OCI-LY1 (cell line): ENCODE data around the gene RNF167.

ENCODE experiments used
- H2AFZ ChIP-seq: fragments of 200-600 bp; sonication (generic), shearing (Covaris generic); 2 replicates; pipeline ENCODE4 v1.6.0; 2014; ENCODE audit warnings: antibody characterized with exemption, mild to moderate bottlenecking, low read length
- H3F3A ChIP-seq: fragments of 200-600 bp; sonication (generic), shearing (Covaris generic); 2 replicates; pipeline ENCODE4 v1.6.0; 2014; ENCODE audit warnings: mild to moderate bottlenecking, antibody characterized with exemption, low read length, moderate library complexity; ENCODE audit not compliant: insufficient read depth
- H3K27ac ChIP-seq: fragments of 200-600 bp; sonication (generic); 2 replicates; pipeline ENCODE4 v1.5.1; 2014; ENCODE audit warnings: low read length, mixed run types, mild to moderate bottlenecking, low read depth; ENCODE audit not compliant: poor library complexity, severe bottlenecking
- H3K27me3 ChIP-seq: fragments of 200-600 bp; sonication (generic); 2 replicates; pipeline ENCODE4 v1.6.0; 2014; ENCODE audit warnings: antibody characterized with exemption, mild to moderate bottlenecking, low read length, moderate library complexity; ENCODE audit not compliant: insufficient read depth
- H3K36me3 ChIP-seq: fragments of 200-600 bp; sonication (generic); 2 replicates; pipeline ENCODE4 v1.6.1; 2014; ENCODE audit warnings: mild to moderate bottlenecking, antibody characterized with exemption, low read length, moderate library complexity, mixed read lengths; ENCODE audit not compliant: insufficient read depth
- H3K4me1 ChIP-seq: fragments of 200-600 bp; sonication (generic); 2 replicates; pipeline ENCODE4 v1.5.1; 2014; ENCODE audit warnings: mild to moderate bottlenecking, low read length, moderate library complexity; ENCODE audit not compliant: insufficient read depth, severe bottlenecking
- H3K4me2 ChIP-seq: fragments of 200-600 bp; sonication (generic), shearing (Covaris generic); 2 replicates; pipeline ENCODE4 v1.6.1; 2014; ENCODE audit warnings: low read length
- H3K4me3 ChIP-seq: fragments of 200-600 bp; sonication (generic); 2 replicates; pipeline ENCODE4 v1.5.1; 2014; ENCODE audit warnings: low read length, low read depth, mild to moderate bottlenecking, mixed read lengths; ENCODE audit not compliant: poor library complexity, severe bottlenecking
- H3K79me2 ChIP-seq: fragments of 200-600 bp; shearing (Covaris generic); 2 replicates; pipeline ENCODE4 v1.6.1; 2016; ENCODE audit warnings: mixed run types, low read length, mixed read lengths; ENCODE audit not compliant: insufficient read depth
- H3K9ac ChIP-seq: fragments of 200-600 bp; sonication (generic), shearing (Covaris generic); 2 replicates; pipeline ENCODE4 v1.6.1; 2014; ENCODE audit warnings: mild to moderate bottlenecking, low read length, mixed read lengths
- H3K9me2 ChIP-seq: fragments of 200-600 bp; sonication (generic), shearing (Covaris generic); 2 replicates; pipeline ENCODE4 v1.6.1; 2014; ENCODE audit warnings: low read depth, mild to moderate bottlenecking, low read length, mixed read lengths
- H3K9me3 ChIP-seq: fragments of 200-600 bp; shearing (Covaris generic); 2 replicates; pipeline ENCODE4 v1.6.1; 2014; ENCODE audit warnings: low read length, mixed read lengths
- H4K20me1 ChIP-seq: fragments of 200-600 bp; sonication (generic), shearing (Covaris generic); 2 replicates; pipeline ENCODE4 v1.6.0; 2016; ENCODE audit warnings: mild to moderate bottlenecking, low read length; ENCODE audit not compliant: insufficient read depth
- CTCF ChIP-seq: fragments of 200-600 bp; sonication (generic), shearing (Covaris generic); IDR thresholded peaks from 2 replicates; pipeline ENCODE4 v1.5.1; 2017; ENCODE audit warnings: mild to moderate bottlenecking, antibody characterized with exemption, low read length, moderate library complexity, mixed read lengths
- EZH2 ChIP-seq: fragments of 200-600 bp; sonication (generic), shearing (Covaris generic); IDR thresholded peaks from 2 replicates; pipeline ENCODE4 v1.8.0; 2017; ENCODE audit warnings: borderline replicate concordance, mixed run types, mild to moderate bottlenecking, antibody characterized with exemption, low read length, moderate library complexity, mixed read lengths

Gene RNF167

GRCh38 chr17:4941319-4941610 lies 1.2 kb downstream of the RNF167 start:
- Histone ChIP-seq H3F3A (peaks cover 17% of the 10 kb centered on the region), H3K4me2 (peak overlapping the region; percentile 100), H3K9ac (peak overlapping the region; percentile 97), H3K4me3 (peak overlapping the region; percentile 85), H3K79me2 (peaks cover 16% of the 10 kb centered on the region; the same call in 1 of the 2 replicates), H3K36me3 (peaks cover 75% of the 10 kb centered on the region), H3K9me2 (no peaks in the 10 kb centered on the region), H2AFZ (no peak overlapping the region), H3K27ac (peak overlapping the region; percentile 85), H3K27me3 (no peaks in the 10 kb centered on the region), H3K9me3 (no peaks in the 10 kb centered on the region), H3K4me1 (peaks cover 63% of the 10 kb centered on the region), H4K20me1 (no peaks in the 10 kb centered on the region)
- TF ChIP-seq CTCF: no peak
- TF ChIP-seq EZH2: no peak

DNA sequence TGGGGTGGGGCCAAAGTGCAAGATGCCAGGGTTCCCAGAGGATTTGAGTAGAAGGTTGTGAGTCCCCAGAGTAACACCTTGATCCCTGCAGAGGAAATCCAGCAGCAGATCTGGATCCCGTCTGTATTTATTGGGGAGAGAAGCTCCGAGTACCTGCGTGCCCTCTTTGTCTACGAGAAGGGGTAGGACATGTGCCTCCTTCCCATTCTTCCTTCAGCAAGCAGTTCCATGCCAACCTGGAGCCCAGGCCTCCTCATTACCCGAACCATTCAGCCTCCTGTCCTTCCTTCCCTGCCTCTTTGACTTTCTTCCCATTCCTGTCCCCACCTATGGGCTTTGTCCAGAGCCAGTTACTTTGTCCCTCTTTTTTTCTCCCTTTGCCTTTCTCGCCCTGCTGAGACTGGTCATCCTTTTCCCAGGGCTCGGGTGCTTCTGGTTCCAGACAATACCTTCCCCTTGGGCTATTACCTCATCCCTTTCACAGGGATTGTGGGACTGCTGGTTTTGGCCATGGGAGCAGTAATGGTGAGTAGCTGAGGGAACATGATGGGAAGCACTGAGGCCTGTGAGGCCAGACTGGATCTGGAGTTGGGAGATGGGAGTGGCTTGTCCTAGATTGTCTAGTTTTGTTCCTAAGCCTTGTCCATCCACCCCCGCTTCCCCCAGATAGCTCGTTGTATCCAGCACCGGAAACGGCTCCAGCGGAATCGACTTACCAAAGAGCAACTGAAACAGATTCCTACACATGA lies 2.9 kb downstream of the RNF167 start:
- Histone ChIP-seq H3K36me3 (peaks cover 74% of the 10 kb centered on the region), H3K27me3 (no peaks in the 10 kb centered on the region), H3K4me3 (no peak overlapping the region), H3K79me2 (peaks cover 21% of the 10 kb centered on the region), H3K9me3 (no peaks in the 10 kb centered on the region), H2AFZ (no peak overlapping the region), H3K4me2 (no peak overlapping the region), H3F3A (peaks cover 18% of the 10 kb centered on the region), H3K4me1 (peaks cover 71% of the 10 kb centered on the region), H4K20me1 (no peaks in the 10 kb centered on the region), H3K9me2 (no peaks in the 10 kb centered on the region), H3K9ac (no peak overlapping the region), H3K27ac (no peak overlapping the region)
- TF ChIP-seq EZH2 (no peak), CTCF (no peak)

DNA sequence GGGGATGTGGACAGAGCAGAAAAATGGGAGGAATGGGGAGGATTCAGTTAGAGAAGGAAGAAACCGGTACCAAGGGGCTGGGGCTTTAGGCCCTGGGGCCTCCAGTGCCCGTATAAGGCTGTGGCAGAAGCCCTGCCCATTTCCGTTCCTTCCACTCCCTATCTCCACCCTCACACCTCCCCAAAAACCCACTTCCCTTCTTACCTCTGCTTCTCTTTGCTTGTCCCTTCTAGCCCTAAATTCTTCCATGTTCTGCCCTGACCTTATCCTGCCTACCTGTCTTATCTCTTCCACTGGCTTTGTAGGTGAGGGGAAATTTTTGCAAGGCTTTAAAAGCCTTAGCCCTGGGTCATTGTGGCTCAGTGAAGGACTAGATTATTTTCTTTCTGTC lies 4.1 kb downstream of the RNF167 start:
- peaks cover 61% of the 10 kb centered on the region for H3K4me1 ChIP-seq
- no peaks in the 10 kb centered on the region for H3K9me2 ChIP-seq
- H3K27me3 ChIP-seq: no peaks in the 10 kb centered on the region
- no peaks in the 10 kb centered on the region for H3K9me3 ChIP-seq
- peaks cover 20% of the 10 kb centered on the region for H3K79me2 ChIP-seq
- peak overlapping the region; percentile 83 for H3K27ac ChIP-seq
- peak overlapping the region; percentile 49 for H3K4me2 ChIP-seq
- H3K4me3 ChIP-seq: peak overlapping the region; percentile 84
- no peak overlapping the region for H2AFZ ChIP-seq
- peak overlapping the region; percentile 41; the same call in 1 of the 2 replicates for H3K9ac ChIP-seq
- peaks cover 18% of the 10 kb centered on the region for H3F3A ChIP-seq
- TF ChIP-seq CTCF: no peak
- no peak for TF ChIP-seq EZH2
- H4K20me1 ChIP-seq: no peaks in the 10 kb centered on the region
- peaks cover 72% of the 10 kb centered on the region for H3K36me3 ChIP-seq
